ENCODE measurements around the gene CHSY3. TPM values are rescaled to one million over a fixed set of nuclear protein-coding genes. Genes with fewer than 3 reads are reported as not detected.

Gene CHSY3
- total RNA-seq, result 3.8 and 5.5 TPM in 2 replicates

GRCh38 chr5:129904102-129904666 is at the start of gene CHSY3:
Gene CHSY3, plus strand, starts transcription at chr5:129904465.

Other genes starting within 250 kb of the CHSY3 start
- not detected in 2 replicates for gene MINAR2, start 156.4 kb upstream of the CHSY3 start, total RNA-seq